Muscle layer of colon (tissue), 2 donors: ENCODE data around the gene FAM120C.

ENCODE experiments used
- H3K27ac ChIP-seq: one replicate; pipeline ENCODE4 v1.7.0; 2013; ENCODE audit warnings: low read depth, mild to moderate bottlenecking, low read length, moderate library complexity
- H3K27me3 ChIP-seq, 2 donors: one replicate each; pipeline ENCODE4 v1.7.0; 2013; ENCODE audit warnings: low read length in 2 of 2, mild to moderate bottlenecking in 2 of 2; ENCODE audit not compliant: insufficient read depth in 2 of 2, control insufficient read depth in 1 of 2
- H3K36me3 ChIP-seq: one replicate; pipeline ENCODE4 v1.7.0; 2013; ENCODE audit warnings: mild to moderate bottlenecking, low read length; ENCODE audit not compliant: insufficient read depth
- H3K4me1 ChIP-seq: one replicate; pipeline ENCODE4 v1.7.0; 2013; ENCODE audit warnings: mild to moderate bottlenecking, low read length; ENCODE audit not compliant: insufficient read depth
- H3K4me3 ChIP-seq, 2 donors: one replicate each; pipeline ENCODE4 v1.7.0; 2013; ENCODE audit warnings: low read length in 2 of 2, low read depth in 1 of 2, mild to moderate bottlenecking in 1 of 2, moderate library complexity in 1 of 2
- H3K9ac ChIP-seq: one replicate; pipeline ENCODE4 v1.7.0; 2013; ENCODE audit warnings: low read length
- H3K9me3 ChIP-seq: one replicate; pipeline ENCODE4 v1.7.0; 2013; ENCODE audit warnings: mild to moderate bottlenecking, low read length
- donor health status: abdominal sarcoma.
- donor health status: Adenocarcinoma of cecum.

Gene FAM120C

DNA sequence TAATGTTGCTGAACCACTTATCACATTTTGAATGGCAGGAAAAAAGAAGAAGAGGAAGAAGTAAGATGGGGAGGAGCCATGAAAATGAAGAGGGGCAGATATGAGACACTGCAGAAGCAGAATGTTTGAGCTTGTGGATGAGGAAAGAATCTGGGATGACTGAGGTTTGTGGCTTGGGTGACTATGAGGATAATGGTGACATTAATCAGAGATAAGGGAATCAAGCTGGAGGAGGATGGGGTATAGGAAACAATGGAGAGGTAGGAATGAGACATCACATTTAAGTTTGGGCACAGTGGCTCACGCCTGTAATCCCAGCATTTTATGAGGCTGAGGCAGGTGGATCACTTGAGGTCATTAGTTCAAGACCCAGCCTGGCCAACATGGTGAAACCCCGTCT lies 119.7 kb downstream of the FAM120C start:
- no peak overlapping the region for H3K27ac ChIP-seq
- no peak overlapping the region for H3K9ac ChIP-seq
- no peak overlapping the region for H3K4me3 ChIP-seq
- no peaks in the 10 kb centered on the region for H3K4me1 ChIP-seq
- no peaks in the 10 kb centered on the region for H3K27me3 ChIP-seq
- no peaks in the 10 kb centered on the region for H3K36me3 ChIP-seq
- H3K9me3 ChIP-seq: no peaks in the 10 kb centered on the region

DNA sequence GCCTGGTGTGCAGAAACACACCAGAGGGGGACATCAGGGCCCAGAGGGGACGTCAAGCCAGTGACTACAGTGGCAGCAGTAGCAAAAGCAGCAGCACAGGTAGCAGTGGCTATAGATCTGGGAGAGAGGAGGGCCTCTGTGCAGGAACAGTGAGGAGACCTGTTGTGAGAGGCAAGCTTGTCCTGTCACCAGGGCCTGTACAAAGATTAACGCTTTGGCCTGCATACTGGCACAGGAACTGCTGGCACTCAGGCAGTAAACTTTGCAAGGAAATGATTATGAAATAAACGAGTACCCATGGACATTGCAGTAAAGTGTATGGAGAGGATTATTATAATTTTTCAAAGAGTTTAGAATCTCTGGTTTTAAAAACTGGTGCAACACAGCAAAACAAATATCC lies 133.3 kb downstream of the FAM120C start:
- Histone ChIP-seq H3K9me3 (no peaks in the 10 kb centered on the region), H3K27ac (no peak overlapping the region), H3K36me3 (no peaks in the 10 kb centered on the region), H3K9ac (no peak overlapping the region), H3K4me1 (no peaks in the 10 kb centered on the region), H3K4me3 (no peak overlapping the region), H3K27me3 (peaks cover 0 to 4% of the 10 kb centered on the region in 2 donors)

GRCh38 chrX:54048412-54048811 lies 134.6 kb downstream of the FAM120C start:
- Histone ChIP-seq H3K4me3 (no peak overlapping the region), H3K9me3 (no peaks in the 10 kb centered on the region), H3K36me3 (no peaks in the 10 kb centered on the region), H3K4me1 (no peaks in the 10 kb centered on the region), H3K9ac (no peak overlapping the region), H3K27me3 (peaks cover 0 to 4% of the 10 kb centered on the region in 2 donors), H3K27ac (no peak overlapping the region)

GRCh38 chrX:54045563-54046228 lies 137.4 kb downstream of the FAM120C start:
- Histone ChIP-seq H3K27me3 (peaks cover 0 to 4% of the 10 kb centered on the region in 2 donors), H3K4me3 (no peak overlapping the region), H3K9ac (no peak overlapping the region), H3K4me1 (no peaks in the 10 kb centered on the region), H3K27ac (no peak overlapping the region), H3K9me3 (no peaks in the 10 kb centered on the region), H3K36me3 (peaks cover 5% of the 10 kb centered on the region)

GRCh38 chrX:54044877-54045338 lies 138.1 kb downstream of the FAM120C start:
- Histone ChIP-seq H3K27ac (peak overlapping the region; percentile 45), H3K27me3 (peaks cover 0 to 4% of the 10 kb centered on the region in 2 donors), H3K9ac (peak overlapping the region; percentile 45), H3K36me3 (peaks cover 5% of the 10 kb centered on the region), H3K9me3 (no peaks in the 10 kb centered on the region), H3K4me1 (no peaks in the 10 kb centered on the region), H3K4me3 (peak overlapping the region; percentile 29 to 52)

DNA sequence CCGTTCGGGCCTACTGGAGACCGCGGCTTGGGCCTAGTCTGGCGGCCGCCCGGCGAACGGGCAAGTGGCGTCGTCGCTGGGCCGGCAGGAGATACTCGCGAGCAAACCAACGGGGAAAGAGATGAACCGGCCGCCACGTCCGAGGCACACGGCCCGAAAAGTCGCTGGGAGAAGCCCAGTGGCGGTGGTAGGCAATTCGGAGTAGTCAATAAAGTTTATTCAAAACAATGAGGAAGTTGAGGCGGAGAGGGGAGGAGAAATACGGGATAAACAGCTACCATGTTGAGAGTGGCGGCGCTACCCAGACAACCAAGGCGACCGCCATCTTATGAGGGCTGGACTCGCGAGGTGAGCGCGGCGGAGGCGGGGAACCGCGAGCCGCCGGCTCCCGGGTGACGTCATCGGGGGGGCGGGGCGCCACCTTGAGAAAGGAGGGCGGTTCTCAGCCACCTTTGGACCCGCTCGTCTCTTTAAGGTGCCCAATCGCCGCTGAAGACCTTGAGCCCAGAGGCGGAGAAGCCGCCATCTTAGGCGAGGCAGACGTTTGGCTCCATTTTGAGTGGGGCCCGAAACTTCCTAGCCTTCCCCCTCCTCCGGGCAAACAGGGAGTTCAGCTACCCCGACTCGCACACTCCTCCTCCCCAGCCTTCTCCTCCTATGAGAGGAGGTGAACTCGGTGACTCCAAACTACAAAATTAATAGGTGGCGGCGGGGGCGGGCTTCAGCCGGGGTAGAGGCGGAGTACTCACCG lies 138.8 kb downstream of the FAM120C start, which contains the start of gene PHF8:
PHF8 (minus strand) TSS at position 348 of the 751 bp plus-strand sequence. CDS start 1,745 bp downstream, outside the sequence.
- H3K9me3 ChIP-seq: no peaks in the 10 kb centered on the region
- peaks cover 5% of the 10 kb centered on the region for H3K36me3 ChIP-seq
- peaks cover 0 to 4% of the 10 kb centered on the region in 2 donors for H3K27me3 ChIP-seq
- H3K4me3 ChIP-seq: peak within 1 kb of the TSS; percentile 55 to 57
- H3K9ac ChIP-seq: peak within 1 kb of the TSS; percentile 45
- H3K4me1 ChIP-seq: no peaks in the 10 kb centered on the region
- peak within 1 kb of the TSS; percentile 80 for H3K27ac ChIP-seq

- Histone ChIP-seq H3K9ac (peak overlapping the region; percentile 29), H3K9me3 (no peaks in the 10 kb centered on the region), H3K4me1 (no peaks in the 10 kb centered on the region), H3K4me3 (peak overlapping the region; percentile 55 to 57), H3K36me3 (peaks cover 5% of the 10 kb centered on the region), H3K27ac (peak overlapping the region; percentile 80), H3K27me3 (peaks cover 0 to under 1% of the 10 kb centered on the region in 2 donors)
Measured at GRCh38 chrX:54043541-54044125, 139.4 kb downstream of the FAM120C start.

GRCh38 chrX:54043056-54043455 lies 140.0 kb downstream of the FAM120C start:
- H3K4me3 ChIP-seq: peak overlapping the region; percentile 55 to 57
- H3K9ac ChIP-seq: peak overlapping the region; percentile 29
- H3K27ac ChIP-seq: peak overlapping the region; percentile 44
- H3K9me3 ChIP-seq: no peaks in the 10 kb centered on the region
- H3K4me1 ChIP-seq: no peaks in the 10 kb centered on the region
- no peaks in the 10 kb centered on the region for H3K27me3 ChIP-seq
- H3K36me3 ChIP-seq: peaks cover 5% of the 10 kb centered on the region

DNA sequence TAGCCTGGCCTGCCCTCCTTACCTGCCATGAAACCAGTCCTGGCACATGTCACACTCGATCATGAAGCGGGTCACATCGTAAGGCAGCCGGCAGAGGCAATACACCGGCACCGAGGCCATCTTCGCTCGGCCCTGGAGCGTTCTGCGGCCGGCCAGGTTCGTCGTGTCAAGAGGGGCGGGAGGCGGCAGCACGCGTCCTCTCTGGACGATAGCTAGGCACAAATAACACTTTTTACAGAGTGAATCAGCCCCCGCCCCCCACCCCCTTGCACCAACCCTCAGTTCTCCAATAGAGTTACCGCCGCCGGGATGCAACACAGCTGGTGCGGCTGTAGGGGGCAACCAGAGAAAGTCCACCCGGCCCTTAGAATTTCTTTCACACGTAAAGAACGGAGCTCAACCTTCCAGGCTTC lies 140.4 kb downstream of the FAM120C start:
- no peak overlapping the region for H3K27ac ChIP-seq
- peak overlapping the region; percentile 29 for H3K9ac ChIP-seq

DNA sequence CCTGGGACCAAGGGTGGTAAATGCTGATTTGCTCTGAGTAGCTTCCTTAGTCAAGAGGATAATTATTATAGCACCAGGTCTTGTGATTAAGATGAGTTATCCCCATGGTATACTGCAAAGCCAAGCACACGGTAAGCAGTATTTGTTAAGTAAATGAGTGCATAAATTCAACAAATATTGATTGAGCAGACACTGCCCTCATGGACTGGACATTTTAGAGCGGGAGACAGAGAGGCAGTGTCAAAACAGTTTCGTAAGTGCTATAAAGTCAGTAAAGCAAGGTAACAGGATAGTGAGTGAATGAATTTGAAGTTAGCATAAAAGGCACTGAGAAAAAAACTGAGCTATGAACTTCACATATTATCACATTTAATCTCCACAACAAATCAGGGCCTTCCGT lies 152.7 kb downstream of the FAM120C start:
- no peak overlapping the region for H3K27ac ChIP-seq
- no peaks in the 10 kb centered on the region for H3K4me1 ChIP-seq
- no peak overlapping the region for H3K9ac ChIP-seq
- H3K27me3 ChIP-seq: no peaks in the 10 kb centered on the region
- peaks cover 28% of the 10 kb centered on the region for H3K36me3 ChIP-seq
- no peaks in the 10 kb centered on the region for H3K9me3 ChIP-seq
- H3K4me3 ChIP-seq: no peak overlapping the region

More for the DNA sequence above, 140.4 kb downstream of the FAM120C start:
- H3K4me1 ChIP-seq: no peaks in the 10 kb centered on the region
- no peaks in the 10 kb centered on the region for H3K27me3 ChIP-seq
- peak overlapping the region; percentile 55 to 57 for H3K4me3 ChIP-seq
- peaks cover 5% of the 10 kb centered on the region for H3K36me3 ChIP-seq
- no peaks in the 10 kb centered on the region for H3K9me3 ChIP-seq

DNA sequence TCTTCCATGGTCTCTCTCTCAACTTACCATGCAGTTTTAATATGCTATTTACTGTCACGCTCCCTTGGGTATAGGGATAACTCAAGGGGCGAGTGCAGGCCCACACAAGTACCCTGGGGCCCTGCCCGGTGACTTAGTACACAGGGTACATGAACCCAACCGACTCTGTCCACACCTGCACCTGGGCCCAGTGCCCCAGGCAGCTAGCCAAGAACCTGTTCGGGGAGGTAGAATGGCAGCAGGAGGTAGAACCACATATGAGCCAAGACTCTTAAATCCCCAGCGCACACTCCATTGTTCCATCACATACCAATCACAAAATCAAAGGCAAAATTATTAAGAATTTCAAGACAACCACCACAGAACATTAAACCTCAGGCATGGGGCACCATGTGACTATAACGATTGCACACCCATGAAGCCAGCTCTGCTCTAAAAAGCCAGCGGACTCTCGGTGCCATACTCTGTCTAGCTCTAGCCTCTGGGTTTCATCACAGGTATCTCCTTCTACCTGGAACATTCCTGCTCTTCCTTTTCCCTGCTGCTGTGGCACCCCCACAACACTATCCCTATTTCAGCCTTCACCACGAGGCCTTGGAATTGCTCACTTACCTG lies 153.4 kb downstream of the FAM120C start:
- Histone ChIP-seq H3K27me3 (no peaks in the 10 kb centered on the region), H3K9me3 (no peaks in the 10 kb centered on the region), H3K27ac (no peak overlapping the region), H3K4me1 (no peaks in the 10 kb centered on the region), H3K4me3 (no peak overlapping the region), H3K9ac (no peak overlapping the region), H3K36me3 (peaks cover 28% of the 10 kb centered on the region)
